Activated CD8-positive, alpha-beta T cell treated with anti-CD3 and anti-CD28 coated beads for 36 hours (primary cell): ENCODE data around the gene WDR88. TPM values are rescaled to one million over a fixed set of nuclear protein-coding genes. Genes with fewer than 3 reads are reported as not detected.

Source experiments
- ATAC-seq: fragments of 200-7000 bp; cut with Tn5 transposase; one replicate; pipeline ENCODE4 v1.10.0; 2021; ENCODE audit warnings: mild to moderate bottlenecking, moderate library complexity
- CTCF ChIA-PET: fragments of 350-600 bp; sonication (Branson Sonifier 250); formaldehyde crosslinking; loops from one replicate; lab custom pipeline; 2021; ENCODE audit warnings: antibody characterized with exemption; lab: Charles Lee
- POLR2A ChIA-PET: fragments of 350-600 bp; sonication (Branson Sonifier 250); formaldehyde crosslinking; loops from one replicate; lab custom pipeline; 2021; ENCODE audit warnings: antibody characterized with exemption; lab: Charles Lee
- DNase-seq: peaks from one replicate; pipeline ENCODE4 v3.0.0-alpha.2; 2020
- H3K27ac Mint-ChIP-seq: one replicate; pipeline ENCODE4 v1.8.0; 2021; ENCODE audit warnings: mild to moderate bottlenecking, mixed read lengths
- H3K27me3 Mint-ChIP-seq: one replicate; pipeline ENCODE4 v1.8.0; 2021; ENCODE audit warnings: mixed read lengths
- H3K36me3 Mint-ChIP-seq: one replicate; pipeline ENCODE4 v1.8.0; 2021; ENCODE audit warnings: low read depth, mixed read lengths
- H3K4me1 Mint-ChIP-seq: one replicate; pipeline ENCODE4 v1.8.0; 2021; ENCODE audit warnings: low read depth, mixed read lengths
- H3K4me3 Mint-ChIP-seq: one replicate; pipeline ENCODE4 v1.8.0; 2021; ENCODE audit warnings: mild to moderate bottlenecking, moderate library complexity, mixed read lengths
- H3K9me3 Mint-ChIP-seq: one replicate; pipeline ENCODE4 v1.8.0; 2021; ENCODE audit warnings: mixed read lengths
- intact Hi-C: fragments of 100-400 bp; cut with micrococcal nuclease; formaldehyde crosslinking; loops from one replicate; pipeline ENCODE4 v1.10.0; 2022
- total RNA-seq, 2 experiments: library from RNA; stranded (reverse); gene quantifications; one replicate each; pipeline ENCODE4 v1.2.3, GENCODE V29; 2021
- TF ChIP-seq, protein P1 (sequence below): fragments of 200-600 bp; IDR thresholded peaks from one replicate; pipeline ENCODE4 v1.8.0; 2022; ENCODE audit warnings: antibody characterized with exemption, mild to moderate bottlenecking

The WDR88 gene
- total RNA-seq, 2 experiments from 2014 or later: not detected

DNA sequence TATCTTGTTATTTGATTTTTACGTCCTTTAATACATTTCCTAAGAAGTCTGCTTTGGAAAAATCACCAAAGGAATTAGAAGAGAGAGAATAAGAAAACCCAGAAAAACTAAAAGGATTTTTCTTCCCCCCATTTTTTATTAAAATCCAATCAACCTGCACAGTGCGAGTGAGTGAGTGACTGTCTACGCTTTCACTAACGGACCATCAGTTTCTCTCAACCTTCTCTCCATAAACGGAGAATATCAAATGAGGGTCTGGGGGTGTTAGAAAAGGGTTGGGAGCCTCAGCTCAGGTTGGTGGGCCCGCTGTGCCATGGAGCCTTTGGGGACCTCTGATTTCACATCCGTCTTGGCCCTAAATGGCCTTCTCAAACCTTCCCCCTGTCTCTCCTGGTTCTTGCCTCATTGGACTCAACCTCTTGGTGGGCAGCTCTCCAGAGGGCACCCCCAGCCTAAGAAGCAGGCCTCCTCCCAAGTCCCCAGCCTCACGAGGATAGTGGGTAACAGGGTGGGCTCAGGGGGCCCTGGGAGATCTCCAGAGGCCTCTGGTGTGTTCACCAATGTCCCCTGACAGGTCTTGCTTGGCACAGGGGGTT, 61.5 kb downstream of the WDR88 start:
- POLR2A ChIA-PET: no interaction called here
- TF ChIP-seq, protein P1, sequence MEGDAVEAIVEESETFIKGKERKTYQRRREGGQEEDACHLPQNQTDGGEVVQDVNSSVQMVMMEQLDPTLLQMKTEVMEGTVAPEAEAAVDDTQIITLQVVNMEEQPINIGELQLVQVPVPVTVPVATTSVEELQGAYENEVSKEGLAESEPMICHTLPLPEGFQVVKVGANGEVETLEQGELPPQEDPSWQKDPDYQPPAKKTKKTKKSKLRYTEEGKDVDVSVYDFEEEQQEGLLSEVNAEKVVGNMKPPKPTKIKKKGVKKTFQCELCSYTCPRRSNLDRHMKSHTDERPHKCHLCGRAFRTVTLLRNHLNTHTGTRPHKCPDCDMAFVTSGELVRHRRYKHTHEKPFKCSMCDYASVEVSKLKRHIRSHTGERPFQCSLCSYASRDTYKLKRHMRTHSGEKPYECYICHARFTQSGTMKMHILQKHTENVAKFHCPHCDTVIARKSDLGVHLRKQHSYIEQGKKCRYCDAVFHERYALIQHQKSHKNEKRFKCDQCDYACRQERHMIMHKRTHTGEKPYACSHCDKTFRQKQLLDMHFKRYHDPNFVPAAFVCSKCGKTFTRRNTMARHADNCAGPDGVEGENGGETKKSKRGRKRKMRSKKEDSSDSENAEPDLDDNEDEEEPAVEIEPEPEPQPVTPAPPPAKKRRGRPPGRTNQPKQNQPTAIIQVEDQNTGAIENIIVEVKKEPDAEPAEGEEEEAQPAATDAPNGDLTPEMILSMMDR: no peak
- Mint-ChIP-seq H3K27ac (no peak overlapping the region), H3K36me3 (no peaks in the 10 kb centered on the region), H3K27me3 (peaks cover 24% of the 10 kb centered on the region), H3K4me1 (peaks cover 2% of the 10 kb centered on the region), H3K4me3 (peak overlapping the region; percentile 42), H3K9me3 (no peaks in the 10 kb centered on the region)
- CTCF ChIA-PET: no interaction called here
- ATAC-seq (no peak), DNase-seq (no peak)
- intact Hi-C loops: no loop called here

DNA sequence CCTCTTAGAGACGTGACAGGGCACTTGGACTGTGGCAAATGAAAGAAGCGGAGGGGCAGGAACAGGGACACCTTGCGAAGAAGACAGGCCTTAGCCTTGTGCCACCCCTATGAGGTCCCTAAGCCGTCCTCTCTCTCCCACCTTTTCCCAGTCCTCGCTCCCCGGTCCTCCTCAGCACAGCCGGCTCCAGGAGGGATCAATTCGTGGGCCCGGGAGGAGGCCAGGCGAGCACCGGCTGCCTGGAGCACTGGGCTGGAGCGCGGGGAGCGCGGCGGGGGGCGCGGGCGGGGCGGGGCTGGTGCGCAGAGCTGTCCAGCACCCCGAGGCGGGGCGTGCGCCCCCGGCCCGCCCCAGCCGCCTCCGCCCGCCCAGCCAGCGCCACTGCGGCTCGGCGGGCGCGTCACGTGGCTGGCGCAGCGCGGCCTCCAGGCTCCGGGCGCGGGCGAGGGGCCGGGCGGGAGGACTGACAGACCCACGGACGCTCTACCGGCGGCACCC, 62.0 kb downstream of the WDR88 start, which contains the start of gene LRP3:
Gene LRP3 (plus strand): TSS at position 466 of the 498 bp plus-strand sequence. CDS start 456 bp downstream, outside the sequence.
- ChIA-PET CTCF (no interaction called here), POLR2A (no interaction called here)
- no peak within 1 kb of the TSS for H3K27ac Mint-ChIP-seq
- H3K4me3 Mint-ChIP-seq: peak within 1 kb of the TSS; percentile 42
- H3K4me1 Mint-ChIP-seq: peaks cover 2% of the 10 kb centered on the region
- intact Hi-C loops: no loop called here
- no peaks in the 10 kb centered on the region for H3K9me3 Mint-ChIP-seq
- peaks cover 24% of the 10 kb centered on the region for H3K27me3 Mint-ChIP-seq
- TF ChIP-seq, protein P1: no peak
- DNase-seq (no peak), ATAC-seq (no peak)
- H3K36me3 Mint-ChIP-seq: no peaks in the 10 kb centered on the region

DNA sequence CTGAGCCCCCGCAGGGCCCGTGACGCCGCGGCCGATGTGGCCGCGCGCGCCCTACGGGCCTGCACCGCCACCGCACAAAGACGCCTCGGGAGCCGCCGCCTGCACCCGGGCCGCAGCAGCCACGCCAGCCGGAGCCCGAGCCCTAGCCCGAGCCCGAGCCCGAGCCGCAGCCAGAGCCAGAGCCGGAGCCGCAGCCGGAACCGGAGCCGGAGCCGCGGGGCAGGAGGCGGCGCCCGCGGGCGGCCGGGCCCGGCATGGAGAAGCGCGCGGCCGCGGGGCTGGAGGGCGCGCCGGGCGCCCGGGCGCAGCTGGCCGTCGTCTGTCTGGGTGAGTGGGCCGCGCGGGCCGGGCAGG, 62.6 kb downstream of the WDR88 start:
- no peak overlapping the region for H3K4me3 Mint-ChIP-seq
- H3K4me1 Mint-ChIP-seq: peaks cover 2% of the 10 kb centered on the region
- peak; percentile 44 for ATAC-seq
- intact Hi-C loops: no loop called here
- CTCF ChIA-PET: no interaction called here
- DNase-seq: no peak
- TF ChIP-seq, protein P1: no peak
- no peak overlapping the region for H3K27ac Mint-ChIP-seq
- POLR2A ChIA-PET: no interaction called here
- no peaks in the 10 kb centered on the region for H3K36me3 Mint-ChIP-seq
- no peaks in the 10 kb centered on the region for H3K9me3 Mint-ChIP-seq
- peaks cover 24% of the 10 kb centered on the region for H3K27me3 Mint-ChIP-seq

DNA sequence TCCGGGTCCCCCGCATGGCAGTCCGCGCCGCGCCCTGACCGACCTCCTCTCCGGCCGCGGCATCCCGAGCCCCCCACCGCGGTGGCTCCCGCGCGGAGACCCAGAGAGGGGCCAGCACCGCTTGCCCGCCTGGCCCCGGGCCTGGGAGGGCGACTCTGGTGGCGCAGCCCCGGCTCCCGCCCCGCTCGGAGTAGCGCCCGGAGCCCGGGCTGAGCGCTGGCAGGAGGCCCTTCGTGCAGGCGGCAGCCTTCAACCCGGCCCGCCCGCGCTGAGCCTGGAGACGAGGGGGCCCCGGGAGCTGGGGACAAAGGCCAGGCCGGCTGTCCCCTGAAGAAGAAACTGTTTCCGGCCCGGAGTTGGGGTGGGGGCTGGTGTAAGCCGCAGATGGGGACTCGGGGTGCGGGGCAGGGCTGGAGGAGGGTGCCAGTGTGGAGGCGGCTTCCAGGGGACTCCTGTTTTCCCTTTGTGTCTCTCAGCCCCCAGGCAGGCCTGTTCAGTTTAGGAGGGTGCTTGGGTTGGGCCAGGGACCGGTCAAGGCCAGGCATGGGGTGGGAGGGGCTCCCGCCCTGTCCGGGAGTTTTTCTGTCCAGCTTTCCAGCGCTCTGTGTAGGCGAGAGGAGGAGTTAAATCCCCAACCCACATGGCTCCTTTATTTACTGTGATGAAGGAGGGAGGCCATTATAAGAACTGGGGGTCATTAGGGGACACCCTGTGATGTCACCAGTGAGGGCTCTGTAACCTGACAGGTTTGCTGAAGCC, 63.2 kb downstream of the WDR88 start:
- H3K9me3 Mint-ChIP-seq: no peaks in the 10 kb centered on the region
- TF ChIP-seq, protein P1: no peak
- intact Hi-C loops: no loop called here
- peaks cover 24% of the 10 kb centered on the region for H3K27me3 Mint-ChIP-seq
- no peaks in the 10 kb centered on the region for H3K36me3 Mint-ChIP-seq
- H3K27ac Mint-ChIP-seq: no peak overlapping the region
- H3K4me3 Mint-ChIP-seq: peak overlapping the region; percentile 35
- ChIA-PET POLR2A (no interaction called here), CTCF (interaction anchor here (1.2 kb wide), 1 partner anchor 11 kb away, joined by 6 read pairs; no protein-coding TSS in a partner anchor)
- ATAC-seq (no peak), DNase-seq (no peak)
- H3K4me1 Mint-ChIP-seq: peaks cover 6% of the 10 kb centered on the region
